H1 (cell line): ENCODE data around the gene FAM163A. TPM values are rescaled to one million over a fixed set of nuclear protein-coding genes. Genes with fewer than 3 reads are reported as not detected.

Experiments
- CHD1 ChIP-seq: IDR thresholded peaks from 2 replicates; pipeline ENCODE4 v1.6.1; 2012; ENCODE audit warnings: low read depth, low read length, improper control_type of control experiment
- RFX5 ChIP-seq: IDR thresholded peaks from 2 replicates; pipeline ENCODE4 v1.6.1; 2011; ENCODE audit warnings: low read depth, low read length, improper control_type of control experiment, borderline replicate concordance
- polyA plus RNA-seq, 7 experiments: library from polyadenylated mRNA; depleted of rRNA in 3 of 7; stranded (reverse) in 5 of 7; unstranded in 2 of 7; fragments of >200 nt in 5 of 7; fragments of 200-250 nt in 2 of 7; gene quantifications; 1 replicate in 5 of 7; 2 replicates in 1 of 7; 4 replicates in 1 of 7; pipeline versions ENCODE4 v1.2.1 to v1.2.3, GENCODE V29; 2011 to 2013; ENCODE audit warnings: missing spikeins in 2 of 7, mixed read lengths in 2 of 7
- total RNA-seq: library from RNA; stranded (reverse); fragmentation: NEBNext Ultra II Directional; extraction: Animal tissue kit (Norgen Biotek cat#: 25700); gene quantifications from 2 replicates; pipeline ENCODE4 v1.2.1, GENCODE V29; 2021

FAM163A gene
- total and polyA plus RNA-seq, 2 of the 8 experiments (the other 6 are each of a cell fraction or from before 2014, with no cell fraction given): 0.13 to 0.18 TPM

DNA sequence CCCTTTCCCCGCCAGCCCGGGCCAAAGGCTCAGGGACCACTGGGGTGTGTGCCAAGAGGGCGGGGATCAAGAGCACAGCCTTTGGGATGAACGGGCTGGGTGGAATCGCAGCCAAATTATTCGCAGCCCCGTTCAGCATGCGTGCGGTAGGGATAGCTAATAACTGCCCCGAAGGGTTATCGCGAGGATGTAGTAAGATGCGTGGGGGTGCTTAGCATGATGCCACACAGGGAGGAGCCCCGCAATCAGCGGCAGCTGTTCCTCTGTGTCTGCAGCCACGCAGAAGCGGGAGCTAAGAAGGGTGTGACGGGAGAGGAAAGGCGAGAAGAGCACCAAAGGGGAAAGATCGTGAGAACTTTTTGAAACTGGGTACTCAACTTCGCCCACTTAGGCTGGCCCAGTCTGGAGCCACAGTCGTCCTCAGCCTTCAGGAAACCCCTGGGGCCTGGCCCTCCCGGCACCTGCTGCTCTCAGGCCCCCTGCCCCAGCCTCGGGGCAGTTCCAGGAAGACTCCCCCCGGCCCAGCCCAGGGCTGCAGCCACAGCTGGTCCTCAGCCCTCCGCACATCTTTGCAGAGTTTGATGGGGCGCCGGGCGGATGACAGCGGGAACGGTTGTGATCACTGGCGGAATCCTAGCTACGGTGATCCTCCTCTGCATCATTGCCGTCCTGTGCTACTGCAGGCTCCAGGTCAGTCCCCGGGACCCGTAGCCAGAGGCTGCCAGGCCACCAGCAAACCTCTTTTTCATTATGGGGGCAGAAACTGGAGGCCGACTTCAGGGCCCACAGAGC lies 69.6 kb downstream of the FAM163A start (continued):
- TF ChIP-seq RFX5: no peak
- TF ChIP-seq CHD1: no peak
- TF ChIP-seq, all 59 proteins: peak for 0
